B cell (primary cell): Measurements from ENCODE around the gene TLX2.

Experiments used
- CTCF ChIP-seq: fragments of 200-600 bp; IDR thresholded peaks from one replicate; pipeline ENCODE4 v1.8.0; 2022; ENCODE audit warnings: antibody characterized with exemption, mild to moderate bottlenecking
- EZH2 ChIP-seq: IDR thresholded peaks from 2 replicates; pipeline ENCODE4 v1.6.1; 2012; ENCODE audit warnings: borderline replicate concordance, low read depth, mild to moderate bottlenecking, moderate library complexity, low read length; ENCODE audit not compliant: insufficient read depth, poor library complexity, severe bottlenecking

- TF ChIP-seq CTCF = no peak
- no peak for TF ChIP-seq EZH2
These were observed 38.9 kb downstream of the TLX2 start for GRCh38 chr2:74552914-74553811.
